Fibroblast of mammary gland (primary cell): ENCODE measurements around the gene PMF1.
"Not testable (repeated sequence)": the region's sequence is repeated elsewhere in the genome, so short reads cannot be mapped to it uniquely, and the experiment has no call there.

Experiments
- DNase-seq: peaks from one replicate; pipeline ENCODE4 v3.0.0-alpha.2; 2010; ENCODE audit warnings: low read depth
- H3K4me3 ChIP-seq: 2 replicates; pipeline ENCODE4 v1.5.1; 2011; ENCODE audit warnings: low read depth, mild to moderate bottlenecking, low read length, moderate library complexity; ENCODE audit not compliant: control insufficient read depth
- TF ChIP-seq, protein P1 (sequence below): conservative IDR thresholded peaks from 2 replicates; pipeline ENCODE4 v1.5.1; 2011; ENCODE audit warnings: low read depth, low read length, inconsistent platforms; ENCODE audit not compliant: control insufficient read depth, insufficient read depth

Gene PMF1

DNA sequence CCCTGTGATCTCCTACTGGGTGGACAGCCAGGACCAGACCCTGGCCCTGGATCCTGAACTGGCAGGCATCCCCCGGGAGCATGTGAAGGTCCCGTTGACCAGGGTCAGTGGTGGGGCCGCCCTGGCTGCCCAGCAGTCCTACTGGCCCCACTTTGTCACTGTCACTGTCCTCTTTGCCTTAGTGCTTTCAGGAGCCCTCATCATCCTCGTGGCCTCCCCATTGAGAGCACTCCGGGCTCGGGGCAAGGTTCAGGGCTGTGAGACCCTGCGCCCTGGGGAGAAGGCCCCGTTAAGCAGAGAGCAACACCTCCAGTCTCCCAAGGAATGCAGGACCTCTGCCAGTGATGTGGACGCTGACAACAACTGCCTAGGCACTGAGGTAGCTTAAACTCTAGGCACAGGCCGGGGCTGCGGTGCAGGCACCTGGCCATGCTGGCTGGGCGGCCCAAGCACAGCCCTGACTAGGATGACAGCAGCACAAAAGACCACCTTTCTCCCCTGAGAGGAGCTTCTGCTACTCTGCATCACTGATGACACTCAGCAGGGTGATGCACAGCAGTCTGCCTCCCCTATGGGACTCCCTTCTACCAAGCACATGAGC lies 36.1 kb upstream of the PMF1 start:
- no peak for DNase-seq
- TF ChIP-seq, protein P1, sequence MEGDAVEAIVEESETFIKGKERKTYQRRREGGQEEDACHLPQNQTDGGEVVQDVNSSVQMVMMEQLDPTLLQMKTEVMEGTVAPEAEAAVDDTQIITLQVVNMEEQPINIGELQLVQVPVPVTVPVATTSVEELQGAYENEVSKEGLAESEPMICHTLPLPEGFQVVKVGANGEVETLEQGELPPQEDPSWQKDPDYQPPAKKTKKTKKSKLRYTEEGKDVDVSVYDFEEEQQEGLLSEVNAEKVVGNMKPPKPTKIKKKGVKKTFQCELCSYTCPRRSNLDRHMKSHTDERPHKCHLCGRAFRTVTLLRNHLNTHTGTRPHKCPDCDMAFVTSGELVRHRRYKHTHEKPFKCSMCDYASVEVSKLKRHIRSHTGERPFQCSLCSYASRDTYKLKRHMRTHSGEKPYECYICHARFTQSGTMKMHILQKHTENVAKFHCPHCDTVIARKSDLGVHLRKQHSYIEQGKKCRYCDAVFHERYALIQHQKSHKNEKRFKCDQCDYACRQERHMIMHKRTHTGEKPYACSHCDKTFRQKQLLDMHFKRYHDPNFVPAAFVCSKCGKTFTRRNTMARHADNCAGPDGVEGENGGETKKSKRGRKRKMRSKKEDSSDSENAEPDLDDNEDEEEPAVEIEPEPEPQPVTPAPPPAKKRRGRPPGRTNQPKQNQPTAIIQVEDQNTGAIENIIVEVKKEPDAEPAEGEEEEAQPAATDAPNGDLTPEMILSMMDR: no peak
- H3K4me3 ChIP-seq: no peak overlapping the region

DNA sequence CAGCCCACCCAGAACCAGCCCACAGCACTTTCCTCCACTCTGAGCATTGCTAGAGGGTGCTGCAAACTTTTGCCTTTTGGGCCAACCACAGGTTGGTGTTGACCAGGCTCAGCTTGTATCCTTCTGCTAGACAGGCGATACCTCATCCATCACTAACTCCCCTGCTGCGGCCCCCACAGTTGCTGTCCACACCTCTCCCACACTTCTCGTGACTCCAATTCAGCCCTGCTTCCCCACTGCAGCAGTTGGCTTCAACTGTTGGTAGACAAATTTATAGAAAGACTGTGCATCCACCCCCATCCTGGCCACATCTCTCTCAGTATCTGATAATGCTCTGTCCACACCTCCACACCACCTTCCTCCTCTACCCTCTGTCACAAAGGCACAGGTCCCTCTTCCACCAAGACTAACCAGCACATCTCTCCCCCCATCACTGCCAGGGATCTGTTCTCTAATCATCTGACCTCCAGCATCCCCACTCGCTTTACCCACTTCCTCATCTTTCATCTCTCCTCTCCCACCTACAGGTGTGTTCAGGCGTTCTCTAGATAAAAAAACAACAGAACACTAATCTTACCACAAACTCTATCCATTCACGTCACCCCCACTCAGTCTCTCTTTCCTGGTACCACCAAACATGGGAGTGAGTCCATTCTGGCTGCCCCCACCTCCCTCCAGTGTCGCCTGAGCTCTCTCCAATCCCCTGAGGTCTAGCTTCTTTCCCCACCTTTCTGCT lies 34.7 kb upstream of the PMF1 start:
- H3K4me3 ChIP-seq: no peak overlapping the region
- no peak for DNase-seq
- TF ChIP-seq, protein P1: no peak

- TF ChIP-seq, protein P1: no peak
- H3K4me3 ChIP-seq: no peak overlapping the region
Measured at GRCh38 chr1:156180471-156180870, 32.3 kb upstream of the PMF1 start.

DNA sequence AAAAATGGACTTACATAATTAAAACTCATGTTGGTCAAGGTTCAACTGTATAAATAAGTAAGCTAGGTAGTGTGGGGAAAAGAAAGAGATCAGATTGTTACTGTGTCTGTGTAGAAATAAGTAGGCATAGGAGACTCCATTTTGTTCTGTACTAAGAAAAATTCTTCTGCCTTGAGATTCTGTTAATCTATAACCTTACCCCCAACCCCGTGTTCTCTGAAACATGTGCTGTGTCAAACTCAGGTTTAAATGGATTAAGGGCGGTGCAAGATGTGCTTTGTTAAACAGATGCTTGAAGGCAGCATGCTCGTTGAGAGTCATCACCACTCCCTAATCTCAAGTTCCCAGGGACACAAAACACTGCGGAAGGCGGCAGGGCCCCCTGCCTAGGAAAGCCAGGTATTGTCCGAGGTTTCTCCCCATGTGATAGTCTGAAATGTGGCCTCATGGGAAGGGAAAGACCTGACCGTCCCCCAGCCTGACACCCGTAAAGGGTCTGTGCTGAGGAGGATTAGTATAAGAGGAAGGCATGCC lies 31.3 kb upstream of the PMF1 start:
- DNase-seq, H3K4me3 ChIP-seq: not testable (repeated sequence)

More at GRCh38 chr1:156180471-156180870, 32.3 kb upstream of the PMF1 start:
- no peak for DNase-seq

- H3K4me3 ChIP-seq, DNase-seq: not testable (repeated sequence)
Measured at GRCh38 chr1:156182010-156182779, 30.6 kb upstream of the PMF1 start.

GRCh38 chr1:156186347-156187177 lies 26.2 kb upstream of the PMF1 start:
- not testable (repeated sequence) for DNase-seq, H3K4me3 ChIP-seq

- H3K4me3 ChIP-seq, DNase-seq: not testable (repeated sequence)
Measured at GRCh38 chr1:156190265-156190664, 22.5 kb upstream of the PMF1 start.

GRCh38 chr1:156191292-156191964 lies 21.4 kb upstream of the PMF1 start:
- DNase-seq: no peak
- TF ChIP-seq, protein P1: no peak
- no peak overlapping the region for H3K4me3 ChIP-seq
